Brain microvascular endothelial cell (primary cell): ENCODE results near the gene VPS51.

Experiments used
- DNase-seq: peaks from one replicate; pipeline ENCODE4 v3.0.0-alpha.2; 2020
- H3K27ac ChIP-seq: fragments of 250-450 bp; sonication (Bioruptor Pico); 2 replicates; pipeline ENCODE4 v1.5.1; 2020; ENCODE audit warnings: mild to moderate bottlenecking, moderate library complexity
- H3K27me3 ChIP-seq: fragments of 250-450 bp; sonication (Bioruptor Pico); replicated peaks from 2 replicates; pipeline ENCODE4 v1.5.1; 2020; ENCODE audit warnings: mild to moderate bottlenecking
- H3K36me3 ChIP-seq: fragments of 250-450 bp; sonication (Bioruptor Pico); replicated peaks from 2 replicates; pipeline ENCODE4 v1.5.1; 2020; ENCODE audit warnings: mild to moderate bottlenecking
- H3K4me3 ChIP-seq: 2 replicates; pipeline ENCODE4 v1.5.1; 2011; ENCODE audit warnings: low read depth, mild to moderate bottlenecking, control low read depth, low read length, moderate library complexity
- in situ Hi-C: cut with HindIII; loops from 2 replicates; pipeline ENCODE4 v1.10.0; 2017; ENCODE audit warnings: low sequenced_read_pairs, low pct_ligation_motif_present
- TF ChIP-seq, protein P1 (sequence below): IDR thresholded peaks from 2 replicates; pipeline ENCODE4 v1.5.1; 2011; ENCODE audit warnings: low read depth, mild to moderate bottlenecking, moderate library complexity, low read length, control low read depth, inconsistent platforms; ENCODE audit errors: missing control alignments

VPS51 gene

GRCh38 chr11:65059959-65060824 is 35.8 kb upstream of the VPS51 start:
- Histone ChIP-seq H3K27me3 (no peaks in the 10 kb centered on the region), H3K4me3 (no peak overlapping the region), H3K27ac (no peak overlapping the region), H3K36me3 (no peaks in the 10 kb centered on the region)
- DNase-seq, result no peak
- in situ Hi-C loops, result no loop called here
- TF ChIP-seq, protein P1, sequence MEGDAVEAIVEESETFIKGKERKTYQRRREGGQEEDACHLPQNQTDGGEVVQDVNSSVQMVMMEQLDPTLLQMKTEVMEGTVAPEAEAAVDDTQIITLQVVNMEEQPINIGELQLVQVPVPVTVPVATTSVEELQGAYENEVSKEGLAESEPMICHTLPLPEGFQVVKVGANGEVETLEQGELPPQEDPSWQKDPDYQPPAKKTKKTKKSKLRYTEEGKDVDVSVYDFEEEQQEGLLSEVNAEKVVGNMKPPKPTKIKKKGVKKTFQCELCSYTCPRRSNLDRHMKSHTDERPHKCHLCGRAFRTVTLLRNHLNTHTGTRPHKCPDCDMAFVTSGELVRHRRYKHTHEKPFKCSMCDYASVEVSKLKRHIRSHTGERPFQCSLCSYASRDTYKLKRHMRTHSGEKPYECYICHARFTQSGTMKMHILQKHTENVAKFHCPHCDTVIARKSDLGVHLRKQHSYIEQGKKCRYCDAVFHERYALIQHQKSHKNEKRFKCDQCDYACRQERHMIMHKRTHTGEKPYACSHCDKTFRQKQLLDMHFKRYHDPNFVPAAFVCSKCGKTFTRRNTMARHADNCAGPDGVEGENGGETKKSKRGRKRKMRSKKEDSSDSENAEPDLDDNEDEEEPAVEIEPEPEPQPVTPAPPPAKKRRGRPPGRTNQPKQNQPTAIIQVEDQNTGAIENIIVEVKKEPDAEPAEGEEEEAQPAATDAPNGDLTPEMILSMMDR, result no peak

GRCh38 chr11:65060913-65061408 is 35.1 kb upstream of the VPS51 start:
- H3K27ac ChIP-seq, result no peak overlapping the region
- H3K36me3 ChIP-seq, result no peaks in the 10 kb centered on the region
- in situ Hi-C loops, result no loop called here
- TF ChIP-seq, protein P1, result peak; percentile 62
- no peak overlapping the region for H3K4me3 ChIP-seq
- no peaks in the 10 kb centered on the region for H3K27me3 ChIP-seq
- no peak for DNase-seq

DNA sequence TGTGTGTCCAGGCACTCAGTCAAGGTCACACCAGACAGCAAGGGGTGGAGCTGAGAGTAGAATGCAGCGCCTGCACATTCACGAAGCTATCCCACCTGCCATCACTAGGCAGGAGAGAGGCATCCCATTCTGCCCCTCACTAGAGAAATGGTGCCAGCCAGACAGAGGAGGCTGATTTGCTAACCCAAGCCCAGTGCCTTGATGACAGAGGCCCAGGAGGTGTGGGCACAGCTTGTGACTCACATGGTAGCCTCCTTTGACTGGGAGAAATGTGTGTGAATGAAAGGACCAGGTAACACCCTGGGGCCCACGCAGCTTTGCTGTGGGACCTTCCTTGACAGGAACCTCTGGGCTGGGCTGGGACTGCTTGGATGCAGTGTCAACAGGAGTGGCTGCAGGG is 32.5 kb upstream of the VPS51 start:
- TF ChIP-seq, protein P1, result no peak
- no peaks in the 10 kb centered on the region for H3K36me3 ChIP-seq
- no peak overlapping the region for H3K4me3 ChIP-seq
- no peak overlapping the region for H3K27ac ChIP-seq
- in situ Hi-C loops, result no loop called here
- H3K27me3 ChIP-seq, result no peaks in the 10 kb centered on the region
- DNase-seq, result no peak

GRCh38 chr11:65064847-65065240 is 31.2 kb upstream of the VPS51 start:
- in situ Hi-C loops, result no loop called here
- Histone ChIP-seq H3K4me3 (no peak overlapping the region), H3K36me3 (no peaks in the 10 kb centered on the region), H3K27ac (no peak overlapping the region), H3K27me3 (no peaks in the 10 kb centered on the region)
- TF ChIP-seq, protein P1, result no peak
- DNase-seq, result no peak

DNA sequence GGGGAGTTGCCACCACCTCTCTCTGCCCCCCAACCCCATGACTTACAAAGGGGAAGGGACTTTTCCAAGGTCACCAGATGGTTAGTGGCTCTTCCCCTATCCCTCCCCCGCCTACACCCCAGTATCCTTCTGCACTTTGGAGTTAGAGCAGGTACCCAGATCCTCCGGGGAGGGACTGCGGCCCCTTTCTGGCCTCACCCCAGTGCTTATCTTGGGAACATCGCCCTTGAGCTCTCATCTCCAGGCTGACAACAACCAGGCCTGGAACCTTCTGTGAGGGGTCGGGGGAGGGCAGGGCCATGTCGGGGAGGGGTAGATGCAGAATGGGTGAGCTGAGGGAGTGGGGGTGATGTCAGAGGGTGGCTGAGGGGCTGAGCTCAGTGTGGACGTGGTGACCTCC is 30.2 kb upstream of the VPS51 start:
- Histone ChIP-seq H3K27ac (no peak overlapping the region), H3K4me3 (no peak overlapping the region), H3K27me3 (no peaks in the 10 kb centered on the region), H3K36me3 (no peaks in the 10 kb centered on the region)
- in situ Hi-C loops, result no loop called here
- DNase-seq, result no peak
- TF ChIP-seq, protein P1, result no peak
